ENCODE results near the gene FPR1. TPM values are rescaled to one million over a fixed set of nuclear protein-coding genes. Genes with fewer than 3 reads are reported as not detected.

The FPR1 gene
- total RNA-seq, 1 experiment from 2014 or later = not detected

DNA sequence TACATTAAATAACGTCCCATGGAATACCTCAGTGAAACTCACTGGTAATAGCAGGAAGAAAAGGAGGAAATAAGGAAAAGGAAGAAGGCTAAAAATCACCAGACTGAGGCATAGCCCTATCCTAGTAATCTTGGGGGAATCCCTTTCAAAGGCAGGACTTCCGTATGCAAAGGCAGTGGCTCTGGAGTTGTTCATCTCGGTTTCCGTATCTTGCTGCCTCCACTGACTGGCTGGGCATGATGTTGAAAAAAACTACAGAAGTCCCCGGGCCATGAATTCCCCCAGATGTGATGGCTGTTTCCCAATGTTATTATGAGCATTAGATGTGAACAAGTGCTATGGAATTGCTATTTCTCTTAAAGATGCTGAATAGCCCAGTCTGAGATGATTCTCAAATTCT lies 14.8 kb upstream of the FPR1 start:
- H3K4me1 ChIP-seq (replicated peaks) = no peaks in the 10 kb centered on the region

DNA sequence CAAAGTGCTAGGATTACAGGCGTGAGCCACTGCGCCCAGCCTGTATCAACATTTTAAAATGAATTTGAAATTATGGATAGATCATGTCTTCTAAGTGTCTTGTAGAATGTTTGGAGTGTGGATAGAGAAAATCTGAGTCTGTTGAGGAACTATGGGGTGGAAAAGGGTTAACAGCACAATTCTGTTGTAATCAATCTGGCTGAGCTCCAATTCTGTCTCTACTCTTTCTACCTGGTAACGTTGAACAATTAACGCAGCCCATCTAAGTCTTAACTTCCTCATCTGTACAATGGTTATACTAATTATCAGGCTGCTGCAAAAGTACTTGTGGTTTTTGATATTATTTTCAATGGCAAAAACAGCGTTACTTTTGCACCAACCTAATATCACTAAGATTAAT lies 13.4 kb upstream of the FPR1 start:
- no peaks in the 10 kb centered on the region for H3K27me3 ChIP-seq (replicated peaks)
- H3K27ac ChIP-seq = no peak overlapping the region
- H3K4me3 ChIP-seq = no peak overlapping the region
- no peaks in the 10 kb centered on the region for H3K9me3 ChIP-seq (replicated peaks)
- H3K36me3 ChIP-seq = no peaks in the 10 kb centered on the region
- H3K4me1 ChIP-seq (replicated peaks) = no peaks in the 10 kb centered on the region
- no peak for DNase-seq (ENCODE audit: low read depth in 1 of 2, low spot score in 2 of 2)

More for the DNA sequence above, 14.8 kb upstream of the FPR1 start:
- Histone ChIP-seq H3K27me3 (replicated peaks) (no peaks in the 10 kb centered on the region), H3K9me3 (replicated peaks) (no peaks in the 10 kb centered on the region), H3K4me3 (no peak overlapping the region), H3K27ac (no peak overlapping the region), H3K36me3 (no peaks in the 10 kb centered on the region)
- DNase-seq (ENCODE audit: low read depth in 1 of 2, low spot score in 2 of 2) = no peak

DNA sequence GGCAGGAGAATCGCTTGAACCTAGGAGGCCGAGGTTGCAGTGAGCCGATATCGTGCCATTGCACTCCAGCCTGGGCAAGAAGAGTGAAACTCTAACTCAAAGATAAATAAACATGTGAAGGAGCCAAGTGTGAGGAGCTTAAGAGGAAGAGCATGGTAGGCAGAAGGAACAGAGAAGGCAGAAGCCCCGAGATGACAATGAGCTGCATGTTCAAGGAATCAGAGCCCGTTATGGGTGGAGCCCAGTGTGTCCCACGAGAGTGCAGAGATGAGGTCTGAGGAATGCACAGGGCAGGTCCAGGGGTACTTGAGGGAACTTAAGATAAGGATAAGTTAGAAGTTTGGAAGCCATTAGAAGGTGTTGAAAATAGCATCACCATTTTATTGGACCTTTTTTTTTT lies 10.0 kb upstream of the FPR1 start:
- DNase-seq (ENCODE audit: low read depth in 1 of 2, low spot score in 2 of 2) = no peak
- H3K36me3 ChIP-seq = no peaks in the 10 kb centered on the region
- H3K9me3 ChIP-seq (replicated peaks) = no peaks in the 10 kb centered on the region

DNA sequence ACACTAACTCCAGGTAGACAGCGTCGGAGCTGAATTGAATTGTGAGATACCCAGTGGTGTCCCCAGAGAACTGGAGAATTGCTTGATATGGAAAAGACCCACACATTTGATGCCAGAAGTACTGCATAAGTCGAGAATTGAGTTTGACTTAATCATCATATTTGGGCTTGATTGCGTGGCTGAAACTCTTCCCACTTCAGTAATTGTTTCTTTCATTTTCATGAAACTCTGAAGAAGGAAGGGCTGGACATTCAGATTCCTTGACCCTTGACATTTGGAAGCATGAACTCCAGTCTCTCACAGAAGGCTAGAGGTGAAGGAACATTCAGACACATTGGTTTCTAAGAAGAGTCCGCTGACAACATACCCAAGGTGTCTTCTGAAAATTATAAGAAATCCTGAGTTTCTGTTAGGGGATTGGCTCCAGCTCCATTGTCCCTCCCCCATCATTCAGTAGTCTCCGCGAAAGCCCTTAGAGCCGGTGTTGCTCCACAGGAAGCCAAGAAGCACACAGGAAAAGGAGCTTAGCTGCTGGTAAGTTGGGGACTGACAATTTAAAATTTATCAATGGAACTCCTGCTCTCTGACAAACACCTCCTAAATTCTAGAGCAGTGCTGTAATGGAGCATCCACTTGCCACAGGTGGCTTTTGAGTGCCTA lies 9.1 kb upstream of the FPR1 start, which contains the start of gene FPR2:
TSS of gene FPR2 (plus strand) at position 484 of the 660 bp plus-strand sequence. CDS start 7,479 bp downstream, outside the sequence.
- H3K27me3 ChIP-seq (replicated peaks) = no peaks in the 10 kb centered on the region
- no peak within 1 kb of the TSS for H3K4me3 ChIP-seq

More for the DNA sequence above, 10.0 kb upstream of the FPR1 start:
- no peaks in the 10 kb centered on the region for H3K4me1 ChIP-seq (replicated peaks)
- H3K27ac ChIP-seq = no peak overlapping the region
- H3K4me3 ChIP-seq = no peak overlapping the region
- no peaks in the 10 kb centered on the region for H3K27me3 ChIP-seq (replicated peaks)

DNA sequence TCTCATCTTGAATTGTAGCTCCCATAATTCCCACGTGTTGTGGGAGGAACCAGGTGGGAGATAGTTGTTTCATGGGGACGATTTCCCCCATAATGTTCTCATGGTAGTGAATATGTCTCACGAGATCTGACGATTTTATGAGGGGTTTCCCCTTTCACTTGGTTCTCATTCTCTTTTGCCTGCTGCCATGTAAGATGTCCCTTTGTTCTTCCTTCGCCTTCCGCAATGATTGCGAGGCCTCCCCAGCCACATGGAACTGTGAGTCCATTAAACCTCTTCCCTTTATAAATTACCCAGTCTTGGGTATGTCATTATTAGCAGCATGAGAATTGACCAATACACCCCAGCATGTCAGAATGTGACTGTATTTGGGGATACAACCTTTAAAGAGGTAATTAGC lies 3.9 kb upstream of the FPR1 start:
- H3K27ac ChIP-seq = no peak overlapping the region
- H3K4me1 ChIP-seq (replicated peaks) = no peaks in the 10 kb centered on the region
- H3K36me3 ChIP-seq = no peaks in the 10 kb centered on the region
- no peak overlapping the region for H3K4me3 ChIP-seq
- H3K9me3 ChIP-seq (replicated peaks) = no peaks in the 10 kb centered on the region; the same call in 1 of the 2 replicates
- no peaks in the 10 kb centered on the region for H3K27me3 ChIP-seq (replicated peaks)
- DNase-seq (ENCODE audit: low read depth in 1 of 2, low spot score in 2 of 2) = no peak

More for the DNA sequence above, 9.1 kb upstream of the FPR1 start, which contains the start of gene FPR2:
- Histone ChIP-seq H3K9me3 (replicated peaks) (no peaks in the 10 kb centered on the region), H3K36me3 (no peaks in the 10 kb centered on the region), H3K27ac (no peak within 1 kb of the TSS), H3K4me1 (replicated peaks) (no peaks in the 10 kb centered on the region)
- no peak for DNase-seq (ENCODE audit: low read depth in 1 of 2, low spot score in 2 of 2)

DNA sequence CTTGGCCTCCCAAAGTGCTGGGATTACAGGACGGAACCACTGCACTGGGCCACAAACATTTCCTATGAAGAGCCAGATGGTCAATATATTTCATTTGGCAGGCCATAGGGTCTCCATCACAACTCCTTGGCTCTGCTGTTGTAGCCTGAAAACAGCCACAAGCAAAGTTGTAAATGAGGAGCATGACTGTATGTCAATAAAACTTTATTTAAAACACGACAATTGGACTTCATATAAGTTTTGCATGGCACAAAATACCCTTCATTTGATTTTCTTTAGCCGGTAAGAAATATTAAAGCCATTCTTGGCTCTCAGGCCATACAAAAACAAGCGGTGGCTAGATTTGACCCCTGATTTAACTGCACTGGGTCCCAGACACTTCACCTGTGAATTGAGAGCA lies 3.1 kb upstream of the FPR1 start:
- Histone ChIP-seq H3K27me3 (replicated peaks) (no peaks in the 10 kb centered on the region), H3K4me3 (no peak overlapping the region), H3K36me3 (no peaks in the 10 kb centered on the region), H3K9me3 (replicated peaks) (no peaks in the 10 kb centered on the region; the same call in 1 of the 2 replicates), H3K27ac (no peak overlapping the region), H3K4me1 (replicated peaks) (no peaks in the 10 kb centered on the region)
- DNase-seq (ENCODE audit: low read depth in 1 of 2, low spot score in 2 of 2) = no peak

DNA sequence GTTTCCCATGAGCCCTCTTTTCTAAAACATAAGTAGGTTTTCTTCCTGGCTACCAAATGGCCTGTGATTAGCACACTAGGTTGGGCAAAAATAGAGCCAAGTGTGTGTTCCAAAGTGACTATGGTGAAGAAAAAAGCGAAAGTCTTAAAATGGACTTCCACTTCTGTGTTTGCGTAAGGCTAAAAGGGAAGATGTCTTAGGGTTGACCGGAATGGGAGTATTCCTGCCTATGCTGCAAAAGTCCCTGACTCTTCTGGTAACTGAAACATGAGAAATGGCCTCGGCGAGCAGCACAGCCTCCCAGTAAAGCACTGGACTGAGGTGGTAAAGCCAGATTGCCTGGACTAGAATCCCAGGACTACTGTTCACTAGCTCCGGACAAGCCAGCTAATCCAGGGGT lies 2.4 kb upstream of the FPR1 start:
- Histone ChIP-seq H3K27me3 (replicated peaks) (no peaks in the 10 kb centered on the region), H3K36me3 (no peaks in the 10 kb centered on the region), H3K4me1 (replicated peaks) (no peaks in the 10 kb centered on the region), H3K9me3 (replicated peaks) (no peaks in the 10 kb centered on the region; the same call in 1 of the 2 replicates), H3K27ac (no peak overlapping the region), H3K4me3 (no peak overlapping the region)
- no peak for DNase-seq (ENCODE audit: low read depth in 1 of 2, low spot score in 2 of 2)

DNA sequence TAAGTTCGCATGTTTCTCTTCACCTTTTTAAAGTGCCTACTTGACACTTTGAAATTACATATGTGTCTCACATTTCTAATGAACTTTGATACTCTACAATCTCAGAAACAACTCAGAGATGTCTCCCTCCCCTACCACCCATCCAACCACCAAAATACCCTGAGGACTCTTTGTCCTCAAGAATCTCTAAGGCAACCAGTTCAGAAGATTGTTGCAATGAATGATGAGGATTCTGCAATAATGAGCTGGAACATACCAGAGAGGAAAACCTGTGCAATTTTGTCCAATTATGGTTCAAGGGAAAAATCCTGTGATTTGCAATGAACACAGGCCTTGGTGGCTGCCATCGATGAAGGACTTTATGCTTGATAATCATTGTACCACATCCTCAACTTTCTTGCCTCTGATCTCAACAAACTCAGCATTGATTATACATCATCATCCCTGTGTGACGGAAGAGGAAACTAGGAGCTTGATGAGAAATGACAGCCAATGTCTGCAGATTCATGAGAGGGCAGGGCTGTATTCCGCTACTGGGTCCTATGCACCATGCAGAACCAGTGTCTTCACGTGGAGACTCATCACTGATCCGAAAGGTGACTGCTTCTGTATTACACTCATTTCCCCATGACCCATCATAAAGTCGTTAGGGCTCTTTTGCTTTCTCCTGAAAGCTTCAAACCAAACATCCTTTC lies 1.1 kb downstream of the FPR1 start:
- DNase-seq (ENCODE audit: low read depth in 1 of 2, low spot score in 2 of 2) = no peak
- Histone ChIP-seq H3K36me3 (no peaks in the 10 kb centered on the region), H3K27me3 (replicated peaks) (no peaks in the 10 kb centered on the region), H3K27ac (no peak overlapping the region), H3K9me3 (replicated peaks) (no peaks in the 10 kb centered on the region; the same call in 1 of the 2 replicates), H3K4me3 (no peak overlapping the region), H3K4me1 (replicated peaks) (no peaks in the 10 kb centered on the region)

DNA sequence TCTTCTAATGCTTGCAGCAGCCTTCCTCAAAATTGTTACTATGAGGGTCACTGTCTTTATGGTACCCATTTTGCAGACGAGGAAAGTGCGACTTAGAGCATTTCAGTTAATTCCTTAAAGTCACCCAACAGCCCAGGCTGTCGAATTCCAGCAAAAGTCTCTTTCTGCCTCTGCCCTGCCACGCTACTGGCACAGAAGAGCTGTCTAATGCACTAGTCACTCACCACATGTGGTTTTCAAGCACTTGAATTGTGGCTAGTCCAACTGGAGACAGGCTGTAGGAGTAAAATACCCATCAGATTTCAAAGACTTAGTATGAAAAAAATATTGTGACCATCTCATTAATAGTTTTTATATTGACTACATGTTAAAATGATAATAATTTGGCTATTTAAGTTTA lies 1.7 kb downstream of the FPR1 start:
- no peak overlapping the region for H3K27ac ChIP-seq
- H3K9me3 ChIP-seq (replicated peaks) = no peaks in the 10 kb centered on the region
- DNase-seq (ENCODE audit: low read depth in 1 of 2, low spot score in 2 of 2) = no peak
- no peaks in the 10 kb centered on the region for H3K4me1 ChIP-seq (replicated peaks)
- no peak overlapping the region for H3K4me3 ChIP-seq
- H3K27me3 ChIP-seq (replicated peaks) = no peaks in the 10 kb centered on the region
- H3K36me3 ChIP-seq = no peaks in the 10 kb centered on the region

DNA sequence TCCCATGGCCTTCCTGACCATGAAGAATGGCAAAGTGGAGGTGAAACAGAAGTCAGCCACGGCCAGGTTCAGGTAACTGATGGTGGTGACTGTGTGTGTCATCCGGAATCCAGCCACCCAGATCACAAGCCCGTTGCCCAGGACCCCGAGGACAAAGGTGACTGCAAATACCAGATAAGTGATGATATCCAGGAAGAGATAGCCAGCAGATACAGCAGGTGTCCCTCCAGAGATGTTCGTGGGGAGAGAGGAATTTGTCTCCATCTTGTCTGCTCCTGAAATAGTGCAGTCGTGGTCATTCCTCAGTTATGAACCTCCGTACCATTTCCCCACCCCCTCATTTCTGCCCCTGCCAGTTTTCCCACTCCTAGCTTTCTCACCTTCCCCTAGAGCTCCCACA lies 4.9 kb downstream of the FPR1 start:
- Histone ChIP-seq H3K27ac (no peak overlapping the region), H3K4me1 (replicated peaks) (no peaks in the 10 kb centered on the region), H3K36me3 (no peaks in the 10 kb centered on the region), H3K27me3 (replicated peaks) (no peaks in the 10 kb centered on the region), H3K4me3 (no peak overlapping the region), H3K9me3 (replicated peaks) (no peaks in the 10 kb centered on the region)
- DNase-seq (ENCODE audit: low read depth in 1 of 2, low spot score in 2 of 2) = no peak

DNA sequence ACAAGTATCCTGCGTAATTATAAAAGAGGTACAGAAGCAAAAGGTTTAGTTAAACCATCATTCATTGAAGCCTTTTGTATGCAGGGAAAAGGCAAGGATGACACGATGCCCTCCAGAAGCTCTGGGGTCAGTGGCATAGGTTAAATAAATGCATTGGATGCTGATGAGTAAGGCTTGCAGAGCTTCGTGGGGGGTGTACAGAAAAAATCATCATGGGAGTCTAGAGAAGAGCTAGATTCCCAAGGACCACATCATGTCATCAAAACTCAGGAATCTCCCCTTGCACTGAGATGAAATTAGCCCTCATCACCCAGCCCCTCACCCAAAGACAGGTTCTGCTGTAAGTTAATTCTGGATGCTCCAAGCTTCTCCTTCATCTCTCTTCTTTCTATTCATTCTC lies 8.3 kb downstream of the FPR1 start:
- Histone ChIP-seq H3K4me3 (no peak overlapping the region), H3K36me3 (no peaks in the 10 kb centered on the region), H3K27me3 (replicated peaks) (no peaks in the 10 kb centered on the region), H3K27ac (no peak overlapping the region), H3K4me1 (replicated peaks) (no peaks in the 10 kb centered on the region), H3K9me3 (replicated peaks) (no peaks in the 10 kb centered on the region)
- no peak for DNase-seq (ENCODE audit: low read depth in 1 of 2, low spot score in 2 of 2)

DNA sequence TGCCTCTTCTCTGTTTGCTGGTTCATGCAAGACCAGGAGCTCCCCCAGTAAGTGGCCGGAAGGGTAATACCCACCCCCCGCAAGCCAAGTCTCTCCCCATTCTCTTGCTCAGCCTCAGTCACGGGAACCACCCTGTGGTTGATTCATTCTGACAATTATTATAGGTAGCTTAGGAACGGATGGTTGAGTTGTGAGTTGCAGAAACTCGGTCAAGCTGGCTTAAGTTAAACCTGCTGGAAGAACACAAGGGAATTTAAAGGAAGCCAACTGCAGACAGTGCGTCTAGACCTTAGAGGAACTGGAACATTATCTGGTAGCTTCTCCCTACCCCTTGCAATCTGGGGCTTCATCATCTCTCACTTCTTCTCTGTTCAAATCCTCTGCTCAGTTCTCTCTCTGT lies 8.9 kb downstream of the FPR1 start:
- Histone ChIP-seq H3K36me3 (no peaks in the 10 kb centered on the region), H3K4me3 (no peak overlapping the region), H3K4me1 (replicated peaks) (no peaks in the 10 kb centered on the region), H3K27ac (no peak overlapping the region), H3K27me3 (replicated peaks) (no peaks in the 10 kb centered on the region), H3K9me3 (replicated peaks) (no peaks in the 10 kb centered on the region)
- no peak for DNase-seq (ENCODE audit: low read depth in 1 of 2, low spot score in 2 of 2)

DNA sequence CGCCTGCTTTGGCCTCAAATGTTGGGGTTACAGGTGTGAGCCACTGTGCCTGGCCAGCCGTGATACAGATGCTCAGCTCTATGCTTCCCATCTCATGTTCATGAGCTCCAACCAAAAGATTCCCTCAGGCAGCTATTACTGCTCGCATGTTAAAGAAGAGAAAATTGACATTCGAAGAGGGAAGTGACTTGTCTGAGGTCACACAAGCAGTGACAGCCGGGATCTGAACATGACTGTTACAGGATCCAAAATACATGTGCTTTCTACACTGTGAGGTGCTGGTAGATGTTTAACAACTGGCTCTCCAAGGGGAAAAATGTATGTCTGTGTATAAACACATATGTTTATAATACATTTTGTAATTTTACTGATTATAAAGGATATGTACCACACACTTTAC lies 11.3 kb downstream of the FPR1 start:
- no peak overlapping the region for H3K4me3 ChIP-seq
- no peak for DNase-seq (ENCODE audit: low read depth in 1 of 2, low spot score in 2 of 2)
- H3K36me3 ChIP-seq = no peaks in the 10 kb centered on the region
- H3K4me1 ChIP-seq (replicated peaks) = no peaks in the 10 kb centered on the region
- no peaks in the 10 kb centered on the region for H3K27me3 ChIP-seq (replicated peaks)
- no peaks in the 10 kb centered on the region for H3K9me3 ChIP-seq (replicated peaks)
- H3K27ac ChIP-seq = no peak overlapping the region

DNA sequence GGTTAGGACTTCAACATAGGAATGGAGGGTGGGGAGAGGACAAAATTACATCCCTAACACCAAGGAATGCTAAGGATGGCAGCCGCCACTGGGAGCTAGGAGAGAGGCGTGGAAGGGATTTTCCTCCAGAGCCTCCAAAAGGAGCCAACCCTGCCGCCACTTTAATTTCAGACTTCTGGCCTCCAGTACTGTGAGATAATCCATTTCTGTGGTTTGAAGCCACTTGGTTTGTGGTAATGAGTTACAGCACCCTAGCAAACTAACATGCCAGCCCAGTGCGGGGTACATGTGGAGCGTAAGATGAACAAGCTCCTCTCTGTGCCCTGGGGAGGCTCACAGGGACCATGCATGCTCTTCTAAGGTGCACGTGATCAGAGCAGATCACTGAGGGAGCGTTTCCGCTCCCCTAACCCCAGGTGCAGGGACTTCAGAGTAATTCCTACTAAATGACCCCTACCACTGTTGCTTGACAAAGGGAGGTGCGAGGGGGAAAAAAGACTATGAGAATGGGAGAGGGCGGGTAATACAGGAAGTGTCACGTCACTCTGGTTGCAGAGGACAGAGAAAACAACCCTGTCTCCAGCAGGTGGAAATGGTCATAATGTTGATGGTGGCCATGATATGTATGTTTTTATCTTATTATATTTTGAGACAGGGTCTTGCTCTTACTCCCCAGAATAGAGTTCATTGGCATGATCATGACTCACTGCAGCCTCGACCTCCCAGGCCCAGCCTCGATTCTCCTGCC lies 12.0 kb downstream of the FPR1 start:
- no peaks in the 10 kb centered on the region for H3K4me1 ChIP-seq (replicated peaks)
- no peak for DNase-seq (ENCODE audit: low read depth in 1 of 2, low spot score in 2 of 2)

More for the DNA sequence above, 12.0 kb downstream of the FPR1 start:
- no peak overlapping the region for H3K27ac ChIP-seq
- H3K36me3 ChIP-seq = no peaks in the 10 kb centered on the region
- no peaks in the 10 kb centered on the region for H3K27me3 ChIP-seq (replicated peaks)
- no peaks in the 10 kb centered on the region for H3K9me3 ChIP-seq (replicated peaks)
- H3K4me3 ChIP-seq = no peak overlapping the region
